ENCODE measurements around the gene SLC7A5. TPM values are rescaled to one million over a fixed set of nuclear protein-coding genes. Genes with fewer than 3 reads are reported as not detected.

The SLC7A5 gene
- total RNA-seq, 1 donor = 42.8 TPM

DNA sequence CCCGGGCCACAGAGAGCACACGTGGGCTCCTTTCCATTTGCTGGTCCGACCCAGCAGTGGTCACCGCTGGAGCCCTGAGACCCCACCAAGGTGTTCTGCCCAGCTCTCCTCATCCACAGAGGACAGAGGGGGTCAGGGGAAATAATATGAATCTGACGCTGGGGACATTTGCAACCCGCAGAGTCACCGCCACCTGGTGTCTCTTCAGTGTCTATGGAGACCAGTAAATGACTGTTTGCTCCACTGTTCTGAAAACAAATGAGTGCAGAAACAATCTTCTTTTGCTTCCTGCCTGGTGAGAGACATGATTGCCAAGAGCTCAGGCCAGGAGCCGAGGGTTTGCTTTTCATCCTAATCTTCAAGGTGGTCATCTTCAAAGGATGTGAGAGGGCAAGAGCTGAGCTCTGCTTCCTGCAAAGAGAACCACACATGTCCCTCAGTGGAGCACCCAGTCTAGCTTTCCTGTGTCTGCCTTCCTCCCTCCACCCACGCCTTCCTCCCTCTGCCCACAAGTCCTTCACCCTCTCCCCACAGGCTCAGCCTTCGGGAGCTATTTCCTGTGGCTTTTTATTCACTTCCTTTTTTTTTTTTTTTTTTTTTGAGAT is 88.8 kb downstream of the SLC7A5 start:
- TF ChIP-seq, protein P1, sequence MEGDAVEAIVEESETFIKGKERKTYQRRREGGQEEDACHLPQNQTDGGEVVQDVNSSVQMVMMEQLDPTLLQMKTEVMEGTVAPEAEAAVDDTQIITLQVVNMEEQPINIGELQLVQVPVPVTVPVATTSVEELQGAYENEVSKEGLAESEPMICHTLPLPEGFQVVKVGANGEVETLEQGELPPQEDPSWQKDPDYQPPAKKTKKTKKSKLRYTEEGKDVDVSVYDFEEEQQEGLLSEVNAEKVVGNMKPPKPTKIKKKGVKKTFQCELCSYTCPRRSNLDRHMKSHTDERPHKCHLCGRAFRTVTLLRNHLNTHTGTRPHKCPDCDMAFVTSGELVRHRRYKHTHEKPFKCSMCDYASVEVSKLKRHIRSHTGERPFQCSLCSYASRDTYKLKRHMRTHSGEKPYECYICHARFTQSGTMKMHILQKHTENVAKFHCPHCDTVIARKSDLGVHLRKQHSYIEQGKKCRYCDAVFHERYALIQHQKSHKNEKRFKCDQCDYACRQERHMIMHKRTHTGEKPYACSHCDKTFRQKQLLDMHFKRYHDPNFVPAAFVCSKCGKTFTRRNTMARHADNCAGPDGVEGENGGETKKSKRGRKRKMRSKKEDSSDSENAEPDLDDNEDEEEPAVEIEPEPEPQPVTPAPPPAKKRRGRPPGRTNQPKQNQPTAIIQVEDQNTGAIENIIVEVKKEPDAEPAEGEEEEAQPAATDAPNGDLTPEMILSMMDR (IDR thresholded peaks at IDR 0.05; ENCODE audit: insufficient read depth, low read length) = no peak
- H3K4me3 ChIP-seq (ENCODE audit: low read depth, low read length) = no peak overlapping the region
- peak; percentile 17 for DNase-seq (ENCODE audit: low read depth)

Small RNA genes lying within 50 kb of the gene (small RNA-seq; reads per million reads assigned to genes)
- gene MIR6775 = not detected

Other genes with a start within 250 kb of the SLC7A5 start
- 21.6 and 29.2 TPM in 2 replicates for gene KLHDC4, start 103.5 kb downstream of the SLC7A5 start, total RNA-seq (ENCODE audit: low replicate concordance)
- not detected in 2 replicates for gene CA5A, start 67.0 kb upstream of the SLC7A5 start, total RNA-seq (ENCODE audit: low replicate concordance)
- gene BANP, start 81.9 kb upstream of the SLC7A5 start, total RNA-seq (ENCODE audit: low replicate concordance) = 15.5 and 30.4 TPM in 2 replicates

All from fibroblast of the aortic adventitia (primary cell).